Tibial nerve (tissue), 4 donors: ENCODE data around the gene ZCCHC7. TPM values are rescaled to one million over a fixed set of nuclear protein-coding genes. Genes with fewer than 3 reads are reported as not detected.
"Not testable (repeated sequence)": the region's sequence is repeated elsewhere in the genome, so short reads cannot be mapped to it uniquely, and the experiment has no call there.

Experiments
- DNase-seq, 2 donors: peaks; one replicate each; pipeline ENCODE4 v3.0.0-alpha.2; 2019; ENCODE audit warnings: low spot score in 2 of 2
- H3K27ac ChIP-seq, 4 donors: fragments of 200-600 bp; sonication (generic) in 3 of 4; one replicate each; pipeline ENCODE4 v1.5.1; 2017 to 2019; ENCODE audit warnings: mild to moderate bottlenecking in 1 of 4
- H3K27me3 ChIP-seq, 2 donors: fragments of 200-600 bp; sonication (generic) in 1 of 2; one replicate each; pipeline versions ENCODE4 v1.5.1 to v1.6.0; 2017 to 2019
- H3K36me3 ChIP-seq, 3 donors: fragments of 200-600 bp; sonication (generic); one replicate each; pipeline ENCODE4 v1.5.1; 2018 to 2019
- H3K4me1 ChIP-seq, 4 donors: fragments of 200-600 bp; sonication (generic) in 3 of 4; one replicate each; pipeline ENCODE4 v1.5.1; 2017 to 2019
- H3K4me3 ChIP-seq, 4 donors: fragments of 200-600 bp; sonication (generic) in 3 of 4; one replicate each; pipeline ENCODE4 v1.5.1; 2017 to 2019; ENCODE audit warnings: mild to moderate bottlenecking in 1 of 4, moderate library complexity in 1 of 4
- H3K9me3 ChIP-seq, 4 donors: fragments of 200-600 bp; sonication (generic) in 3 of 4; one replicate each; pipeline ENCODE4 v1.5.1; 2017 to 2019
- EP300 ChIP-seq, 2 donors: sonication (generic); formaldehyde crosslinking; IDR thresholded peaks; one replicate each; pipeline ENCODE4 v1.6.1; 2017; ENCODE audit warnings: antibody characterized with exemption in 2 of 2, mild to moderate bottlenecking in 1 of 2
- POLR2A ChIP-seq, 2 donors: fragments of 450-650 bp; IDR thresholded peaks; one replicate each; pipeline ENCODE4 v1.6.1; 2017; ENCODE audit warnings: antibody characterized with exemption in 2 of 2, mild to moderate bottlenecking in 2 of 2, moderate library complexity in 2 of 2
- WGBS, 2 donors: methylation state at CpG; one replicate each; pipeline ENCODE4 v1.1.5; 2018; 5-methylcytosine and 5-hydroxymethylcytosine counted together
- total RNA-seq, 4 donors: library from RNA; depleted of rRNA; stranded (reverse); fragments of >200 nt; gene quantifications; one replicate each; pipeline ENCODE4 v1.1.0, GENCODE V29; 2016
- TF ChIP-seq, protein P1 (sequence below), 5 experiments: fragments of 200-600 bp in 3 of 5; fragments of 450-650 bp in 2 of 5; sonication (generic) in 3 of 5; IDR thresholded peaks; one replicate each; pipeline ENCODE4 v1.5.1; 2016 to 2019; ENCODE audit warnings: antibody characterized with exemption in 5 of 5, mild to moderate bottlenecking in 3 of 5, moderate library complexity in 2 of 5

Gene ZCCHC7
- total RNA-seq, 4 donors from 2014 or later = 11.8 to 24.7 (median 18.3) TPM

DNA sequence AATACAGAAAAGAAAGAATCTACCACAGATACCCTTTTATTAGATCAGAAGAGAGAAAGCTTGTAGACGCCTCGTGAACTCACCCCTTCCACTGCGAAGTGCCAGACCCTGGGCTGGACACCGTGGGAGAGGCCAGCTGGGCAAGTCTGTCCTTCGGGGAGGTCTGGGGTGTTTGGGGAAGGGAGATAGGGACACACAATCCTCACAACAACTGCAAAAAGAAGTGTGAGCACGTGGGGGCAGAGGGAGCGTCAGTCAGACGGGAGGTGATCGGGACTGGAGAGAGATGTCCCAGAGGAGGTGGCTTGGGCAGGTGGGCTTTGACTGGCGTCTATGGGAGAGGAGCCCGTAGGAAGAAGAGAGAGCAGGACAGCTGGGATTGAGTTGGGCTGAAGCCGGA, 274.9 kb downstream of the ZCCHC7 start:
- Histone ChIP-seq H3K27ac (no peak overlapping the region), H3K27me3 (no peaks in the 10 kb centered on the region), H3K36me3 (no peaks in the 10 kb centered on the region), H3K4me3 (no peak overlapping the region), H3K9me3 (no peaks in the 10 kb centered on the region), H3K4me1 (no peaks in the 10 kb centered on the region)
- WGBS, 2 donors = 69 to 72% methylated on average over 12 of the region's 12 CpGs
- TF ChIP-seq, protein P1, sequence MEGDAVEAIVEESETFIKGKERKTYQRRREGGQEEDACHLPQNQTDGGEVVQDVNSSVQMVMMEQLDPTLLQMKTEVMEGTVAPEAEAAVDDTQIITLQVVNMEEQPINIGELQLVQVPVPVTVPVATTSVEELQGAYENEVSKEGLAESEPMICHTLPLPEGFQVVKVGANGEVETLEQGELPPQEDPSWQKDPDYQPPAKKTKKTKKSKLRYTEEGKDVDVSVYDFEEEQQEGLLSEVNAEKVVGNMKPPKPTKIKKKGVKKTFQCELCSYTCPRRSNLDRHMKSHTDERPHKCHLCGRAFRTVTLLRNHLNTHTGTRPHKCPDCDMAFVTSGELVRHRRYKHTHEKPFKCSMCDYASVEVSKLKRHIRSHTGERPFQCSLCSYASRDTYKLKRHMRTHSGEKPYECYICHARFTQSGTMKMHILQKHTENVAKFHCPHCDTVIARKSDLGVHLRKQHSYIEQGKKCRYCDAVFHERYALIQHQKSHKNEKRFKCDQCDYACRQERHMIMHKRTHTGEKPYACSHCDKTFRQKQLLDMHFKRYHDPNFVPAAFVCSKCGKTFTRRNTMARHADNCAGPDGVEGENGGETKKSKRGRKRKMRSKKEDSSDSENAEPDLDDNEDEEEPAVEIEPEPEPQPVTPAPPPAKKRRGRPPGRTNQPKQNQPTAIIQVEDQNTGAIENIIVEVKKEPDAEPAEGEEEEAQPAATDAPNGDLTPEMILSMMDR (IDR thresholded peaks at IDR 0.05) = no peak
- TF ChIP-seq POLR2A (IDR thresholded peaks at IDR 0.05) (no peak), EP300 (IDR thresholded peaks at IDR 0.05) (no peak)
- DNase-seq = no peak

- Histone ChIP-seq H3K4me3 (no peak overlapping the region), H3K4me1 (no peaks in the 10 kb centered on the region), H3K36me3 (no peaks in the 10 kb centered on the region), H3K9me3 (no peaks in the 10 kb centered on the region), H3K27me3 (no peaks in the 10 kb centered on the region), H3K27ac (no peak overlapping the region)
- TF ChIP-seq POLR2A (IDR thresholded peaks at IDR 0.05) (no peak), EP300 (IDR thresholded peaks at IDR 0.05) (no peak)
- TF ChIP-seq, protein P1 (IDR thresholded peaks at IDR 0.05) = no peak
- WGBS, 2 donors = 81 to 82% methylated on average over 8 of the region's 8 CpGs
- no peak for DNase-seq
Measured at GRCh38 chr9:37395663-37396062, 275.3 kb downstream of the ZCCHC7 start.

- WGBS, 2 donors = 92 to 93% methylated on average over 3 of the region's 3 CpGs
- H3K27ac ChIP-seq, H3K9me3 ChIP-seq, H3K4me1 ChIP-seq, H3K4me3 ChIP-seq, H3K27me3 ChIP-seq, H3K36me3 ChIP-seq, DNase-seq: not testable (repeated sequence)
Measured at GRCh38 chr9:37397948-37398347, 277.6 kb downstream of the ZCCHC7 start.

DNA sequence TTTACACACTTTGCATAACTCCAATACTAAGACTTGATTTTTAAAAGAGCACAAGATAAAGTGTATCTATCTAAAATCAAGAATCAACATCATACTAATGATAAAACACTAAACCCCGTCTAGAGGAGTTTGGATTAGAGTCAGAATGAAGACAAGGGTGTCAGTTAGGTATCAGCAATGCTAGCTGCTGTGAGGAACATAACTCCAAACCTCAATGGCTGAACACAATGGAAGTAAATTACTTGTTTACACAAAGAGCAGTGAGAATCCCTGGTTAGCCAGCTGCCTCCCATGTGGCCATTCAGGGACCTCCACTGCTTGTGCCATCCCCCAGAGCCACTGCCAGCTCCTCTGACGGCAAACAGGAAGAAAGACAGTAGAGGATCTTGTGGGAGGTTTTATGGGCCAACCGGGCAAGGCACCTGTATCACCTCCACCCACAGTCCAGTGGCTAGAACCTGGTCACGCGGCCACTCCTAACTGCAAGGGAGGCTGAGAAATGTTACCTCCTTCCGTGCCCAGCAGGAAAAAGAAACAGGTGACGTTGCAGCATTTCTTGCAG, 278.2 kb downstream of the ZCCHC7 start:
- no peak for DNase-seq
- Histone ChIP-seq H3K4me1 (no peaks in the 10 kb centered on the region), H3K36me3 (no peaks in the 10 kb centered on the region), H3K27ac (no peak overlapping the region), H3K4me3 (no peak overlapping the region), H3K27me3 (no peaks in the 10 kb centered on the region), H3K9me3 (no peaks in the 10 kb centered on the region)
- TF ChIP-seq EP300 (IDR thresholded peaks at IDR 0.05) (no peak), POLR2A (IDR thresholded peaks at IDR 0.05) (no peak)
- TF ChIP-seq, protein P1 (IDR thresholded peaks at IDR 0.05) = no peak
- 83 to 85% methylated on average over 7 of the region's 7 CpGs for WGBS, 2 donors

- no peaks in the 10 kb centered on the region for H3K4me1 ChIP-seq
- H3K4me3 ChIP-seq = no peak overlapping the region
- H3K27ac ChIP-seq = no peak overlapping the region
- no peaks in the 10 kb centered on the region for H3K36me3 ChIP-seq
- TF ChIP-seq, protein P1 (IDR thresholded peaks at IDR 0.05) = no peak
- TF ChIP-seq EP300 (IDR thresholded peaks at IDR 0.05) (no peak), POLR2A (IDR thresholded peaks at IDR 0.05) (no peak)
- DNase-seq = no peak
- WGBS, 2 donors = 58% methylated on average over 2 of the region's 2 CpGs
- H3K9me3 ChIP-seq = no peaks in the 10 kb centered on the region
- H3K27me3 ChIP-seq = no peaks in the 10 kb centered on the region
Measured at GRCh38 chr9:37399336-37399735, 279.0 kb downstream of the ZCCHC7 start.

DNA sequence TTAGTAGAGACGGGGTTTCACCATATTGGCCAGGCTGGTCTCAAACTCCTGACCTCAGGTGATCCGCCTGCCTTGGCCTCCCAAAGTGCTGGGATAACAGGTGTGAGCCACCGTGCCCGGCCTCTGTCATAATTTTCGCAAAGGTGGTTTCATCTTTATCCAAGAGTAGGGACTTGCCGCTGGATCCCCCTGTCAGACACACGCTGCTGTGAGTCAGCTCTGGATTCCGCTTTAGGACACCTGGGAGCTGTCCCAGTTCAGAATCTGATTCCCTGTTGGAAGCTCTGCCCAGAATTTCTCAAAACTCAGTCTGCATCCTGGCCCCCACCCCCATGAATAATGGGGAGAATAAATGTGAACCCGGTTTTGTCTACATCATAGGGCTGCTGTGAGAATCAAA, 284.2 kb downstream of the ZCCHC7 start:
- no peak overlapping the region for H3K4me3 ChIP-seq
- TF ChIP-seq, protein P1 (IDR thresholded peaks at IDR 0.05) = no peak
- TF ChIP-seq EP300 (IDR thresholded peaks at IDR 0.05) (no peak), POLR2A (IDR thresholded peaks at IDR 0.05) (no peak)
- no peak for DNase-seq
- no peaks in the 10 kb centered on the region for H3K9me3 ChIP-seq
- 88 to 89% methylated on average over 9 of the region's 9 CpGs for WGBS, 2 donors
- no peaks in the 10 kb centered on the region for H3K4me1 ChIP-seq
- no peaks in the 10 kb centered on the region for H3K27me3 ChIP-seq
- H3K36me3 ChIP-seq = no peaks in the 10 kb centered on the region
- H3K27ac ChIP-seq = no peak overlapping the region
